GM12891 (cell line): ENCODE data around the gene EPG5.

Experiments
- POLR2A ChIP-seq: IDR thresholded peaks from 2 replicates; pipeline ENCODE4 v1.6.1; 2011; ENCODE audit warnings: low read depth, low read length, control low read depth
- POLR2AphosphoS5 ChIP-seq: IDR thresholded peaks from 2 replicates; pipeline ENCODE4 v1.6.1; 2011; ENCODE audit warnings: low read depth, low read length, control low read depth
- POU2F2 ChIP-seq: IDR thresholded peaks from 2 replicates; pipeline ENCODE4 v1.6.1; 2011; ENCODE audit warnings: low read depth, mild to moderate bottlenecking, control low read depth, low read length, moderate library complexity
- TAF1 ChIP-seq: IDR thresholded peaks from 2 replicates; pipeline ENCODE4 v1.6.1; 2011; ENCODE audit warnings: low read depth, low read length, control low read depth

- TF ChIP-seq POLR2A (no peak), POLR2AphosphoS5 (no peak), POU2F2 (no peak), TAF1 (no peak)
Observed at GRCh38 chr18:45817543-45817942, 149.6 kb downstream of the EPG5 start.
